Sigmoid colon (tissue), 7 donors: ENCODE data around the gene ITGB2. TPM values are rescaled to one million over a fixed set of nuclear protein-coding genes. Genes with fewer than 3 reads are reported as not detected.

Experiments
- DNase-seq: peaks from one replicate; pipeline ENCODE4 v3.0.0-alpha.2; 2019
- H3K27ac ChIP-seq, 4 donors: fragments of 200-600 bp; sonication (generic); one replicate each; pipeline ENCODE4 v1.5.1; 2016 to 2019; ENCODE audit warnings: mild to moderate bottlenecking in 1 of 4
- H3K27me3 ChIP-seq, 3 donors: fragments of 200-600 bp; sonication (generic); one replicate each; pipeline ENCODE4 v1.5.1; 2019; ENCODE audit warnings: mild to moderate bottlenecking in 1 of 3
- H3K36me3 ChIP-seq, 4 donors: fragments of 200-600 bp; sonication (generic); one replicate each; pipeline ENCODE4 v1.5.1; 2016 to 2019
- H3K4me1 ChIP-seq, 4 donors: fragments of 200-600 bp; sonication (generic); one replicate each; pipeline ENCODE4 v1.5.1; 2017 to 2019
- H3K4me3 ChIP-seq, 4 donors: fragments of 200-600 bp; sonication (generic); one replicate each; pipeline ENCODE4 v1.5.1; 2017 to 2019; ENCODE audit warnings: mild to moderate bottlenecking in 2 of 4, moderate library complexity in 1 of 4
- H3K9me3 ChIP-seq, 4 donors: fragments of 200-600 bp in 3 of 4; sonication (generic) in 3 of 4; one replicate each; pipeline versions ENCODE4 v1.5.1 to v1.6.1; 2013 to 2019
- EP300 ChIP-seq, 4 donors: sonication (generic); formaldehyde crosslinking; IDR thresholded peaks; one replicate each; pipeline ENCODE4 v1.6.1; 2017; ENCODE audit warnings: antibody characterized with exemption in 4 of 4
- POLR2A ChIP-seq, 2 donors: fragments of 450-650 bp; IDR thresholded peaks; one replicate each; pipeline ENCODE4 v1.6.1; 2016; ENCODE audit warnings: antibody characterized with exemption in 2 of 2, mild to moderate bottlenecking in 2 of 2, moderate library complexity in 2 of 2
- POLR2AphosphoS5 ChIP-seq, 4 donors: sonication (generic); formaldehyde crosslinking; IDR thresholded peaks; one replicate each; pipeline ENCODE4 v1.6.1; 2017; ENCODE audit warnings: antibody characterized with exemption in 4 of 4
- WGBS, 2 donors: extraction: QIAGEN DNeasy Blood & Tissue Kit; methylation state at CpG; one replicate each; pipeline ENCODE4 v1.1.7; 2013; 5-methylcytosine and 5-hydroxymethylcytosine counted together
- intact Hi-C: fragments of 100-400 bp; cut with DNase I; formaldehyde crosslinking; loops from one replicate; pipeline ENCODE4 v1.15.1; 2023
- polyA plus RNA-seq, 3 donors: library from polyadenylated mRNA; stranded (reverse); fragments of 200-250 nt; gene quantifications; one replicate each; pipeline ENCODE4 v1.2.3, GENCODE V29; 2013
- total RNA-seq, 4 donors: library from RNA; depleted of rRNA; stranded (reverse); fragments of >200 nt; gene quantifications; one replicate each; pipeline ENCODE4 v1.1.0, GENCODE V29; 2016
- TF ChIP-seq, protein P1 (sequence below), 4 experiments: fragments of 450-650 bp in 3 of 4; fragments of 200-600 bp in 1 of 4; IDR thresholded peaks; one replicate each; pipeline ENCODE4 v1.5.1; 2016 to 2019; ENCODE audit warnings: antibody characterized with exemption in 4 of 4, mild to moderate bottlenecking in 3 of 4, moderate library complexity in 2 of 4
- donor health status: healthy with polysubstance abuse.
- donor health status: Bipolar disorder and iron deficiency.
- donor health status: healthy.

ITGB2 gene
- total and polyA plus RNA-seq, 7 donors: 14.7 to 103 (median 55.9) TPM

DNA sequence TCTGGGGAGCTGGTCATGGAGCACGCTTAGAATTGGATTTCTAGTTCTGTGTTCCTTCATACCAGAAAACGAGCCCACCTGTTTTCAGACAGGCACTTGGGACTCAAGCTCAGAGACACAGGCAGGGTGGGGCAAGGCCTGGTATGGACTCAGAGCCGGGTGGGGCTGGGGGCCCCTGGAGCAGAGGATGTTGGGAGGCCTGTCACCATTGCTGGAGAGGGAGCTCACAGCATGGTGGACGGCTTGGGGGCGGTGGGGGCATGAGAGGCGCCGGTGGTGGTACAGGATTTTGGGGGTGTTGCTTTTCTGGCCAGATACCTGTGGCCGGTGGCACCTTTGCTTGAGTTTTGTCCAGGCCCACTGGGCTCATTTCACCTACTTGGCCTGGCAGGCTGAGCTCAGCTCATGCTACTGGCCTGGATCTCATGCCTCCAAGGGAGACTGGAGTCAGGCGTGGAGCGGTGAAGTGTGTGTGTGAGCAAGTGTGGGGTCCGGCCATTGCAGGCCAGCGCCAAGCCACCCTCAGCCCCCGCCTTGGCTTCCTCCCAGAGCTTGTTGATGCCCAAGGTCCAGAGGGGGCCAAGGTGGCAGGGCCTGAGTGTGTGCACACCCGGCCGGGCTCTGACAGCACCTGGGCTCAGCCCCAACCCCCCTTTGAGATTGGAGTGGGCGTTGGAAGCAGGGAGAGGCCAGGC lies 27.9 kb upstream of the ITGB2 start:
- no peak overlapping the region for H3K4me3 ChIP-seq
- H3K36me3 ChIP-seq: peaks cover 0 to 38% (median 4%) of the 10 kb centered on the region in 4 donors
- intact Hi-C loops: loop anchor here (1.0 kb wide), 1 partner anchor 189 kb away; no protein-coding TSS in a partner anchor

DNA sequence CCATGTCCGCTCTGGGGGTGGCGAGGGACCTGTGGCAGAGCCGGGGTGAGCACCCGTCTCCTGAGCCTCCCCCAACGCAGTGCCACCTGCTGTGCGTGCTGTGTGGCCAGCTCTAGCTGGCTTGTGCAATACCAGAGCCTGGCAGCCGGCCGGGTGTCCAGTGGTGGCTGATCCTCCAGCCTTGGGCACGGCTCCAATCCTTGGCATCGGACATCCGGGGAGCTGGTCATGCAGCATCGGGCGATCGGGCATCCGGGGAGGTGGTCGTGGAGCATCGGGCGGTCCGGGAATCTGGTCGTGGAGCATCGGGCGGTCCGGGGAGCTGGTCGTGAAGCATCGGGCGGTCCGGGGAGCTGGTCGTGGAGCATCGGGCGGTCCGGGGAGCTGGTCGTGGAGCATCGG lies 27.2 kb upstream of the ITGB2 start:
- H3K27me3 ChIP-seq: no peaks in the 10 kb centered on the region
- WGBS, 2 donors: 94 to 95% methylated on average over 33 of the region's 33 CpGs
- TF ChIP-seq, protein P1, sequence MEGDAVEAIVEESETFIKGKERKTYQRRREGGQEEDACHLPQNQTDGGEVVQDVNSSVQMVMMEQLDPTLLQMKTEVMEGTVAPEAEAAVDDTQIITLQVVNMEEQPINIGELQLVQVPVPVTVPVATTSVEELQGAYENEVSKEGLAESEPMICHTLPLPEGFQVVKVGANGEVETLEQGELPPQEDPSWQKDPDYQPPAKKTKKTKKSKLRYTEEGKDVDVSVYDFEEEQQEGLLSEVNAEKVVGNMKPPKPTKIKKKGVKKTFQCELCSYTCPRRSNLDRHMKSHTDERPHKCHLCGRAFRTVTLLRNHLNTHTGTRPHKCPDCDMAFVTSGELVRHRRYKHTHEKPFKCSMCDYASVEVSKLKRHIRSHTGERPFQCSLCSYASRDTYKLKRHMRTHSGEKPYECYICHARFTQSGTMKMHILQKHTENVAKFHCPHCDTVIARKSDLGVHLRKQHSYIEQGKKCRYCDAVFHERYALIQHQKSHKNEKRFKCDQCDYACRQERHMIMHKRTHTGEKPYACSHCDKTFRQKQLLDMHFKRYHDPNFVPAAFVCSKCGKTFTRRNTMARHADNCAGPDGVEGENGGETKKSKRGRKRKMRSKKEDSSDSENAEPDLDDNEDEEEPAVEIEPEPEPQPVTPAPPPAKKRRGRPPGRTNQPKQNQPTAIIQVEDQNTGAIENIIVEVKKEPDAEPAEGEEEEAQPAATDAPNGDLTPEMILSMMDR (IDR thresholded peaks at IDR 0.05): no peak
- H3K4me3 ChIP-seq: no peak overlapping the region
- H3K36me3 ChIP-seq: peaks cover 0 to 39% (median 7%) of the 10 kb centered on the region in 4 donors
- peak; percentile 72 for DNase-seq
- H3K27ac ChIP-seq: no peak overlapping the region
- intact Hi-C loops: no loop called here
- H3K9me3 ChIP-seq: no peaks in the 10 kb centered on the region
- H3K4me1 ChIP-seq: peaks cover 0 to 26% (median 21%) of the 10 kb centered on the region in 4 donors

More for the DNA sequence above, 27.9 kb upstream of the ITGB2 start:
- Histone ChIP-seq H3K27me3 (no peaks in the 10 kb centered on the region), H3K9me3 (no peaks in the 10 kb centered on the region), H3K27ac (no peak overlapping the region), H3K4me1 (peaks cover 0 to 31% (median 24%) of the 10 kb centered on the region in 4 donors)
- TF ChIP-seq, protein P1 (IDR thresholded peaks at IDR 0.05): no peak
- TF ChIP-seq POLR2AphosphoS5 (IDR thresholded peaks at IDR 0.05) (no peak), EP300 (IDR thresholded peaks at IDR 0.05) (no peak), POLR2A (IDR thresholded peaks at IDR 0.05) (no peak)
- WGBS, 2 donors: 85 to 91% methylated on average over 16 of the region's 16 CpGs
- DNase-seq: no peak

DNA sequence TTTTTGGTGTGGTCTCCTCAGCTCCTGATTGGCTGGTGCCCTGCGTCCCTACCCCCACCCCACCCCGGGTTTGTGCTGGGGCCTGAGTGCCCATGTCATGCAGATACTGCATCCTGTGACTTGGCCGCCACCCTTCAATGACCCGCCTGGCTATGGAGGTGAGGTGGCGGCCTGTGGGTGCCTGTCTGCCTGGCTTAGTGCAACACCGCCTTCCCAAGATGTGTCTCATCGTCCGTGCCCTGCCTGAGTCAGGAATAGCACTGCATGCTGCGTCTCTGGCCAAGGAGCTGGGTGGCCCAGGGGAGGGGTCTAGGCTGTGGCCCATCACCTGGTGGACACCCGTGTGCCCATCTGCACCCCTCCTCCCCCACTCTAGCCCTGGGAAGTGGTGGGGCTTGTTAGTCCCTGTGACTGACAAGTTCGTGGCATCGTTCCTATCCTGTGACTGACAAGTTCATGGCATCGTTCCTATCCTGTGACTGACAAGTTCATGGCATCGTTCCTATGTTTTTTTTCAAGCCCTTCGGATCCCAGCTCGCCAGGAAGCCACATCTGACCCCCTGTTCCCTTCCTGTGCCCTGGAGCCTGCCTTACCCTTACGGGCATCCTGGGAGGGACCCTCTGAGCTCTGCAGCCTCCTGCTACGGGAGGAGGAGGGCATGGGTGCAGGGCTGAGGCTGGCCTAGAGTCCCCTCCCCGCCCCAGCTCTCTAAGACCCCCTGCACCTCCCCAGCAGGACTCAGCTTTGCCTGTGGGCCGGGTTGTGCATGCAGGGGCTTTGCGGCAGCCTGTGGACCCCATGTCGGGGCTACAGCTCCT lies 26.6 kb upstream of the ITGB2 start:
- peak; percentile 59 for DNase-seq
- no peaks in the 10 kb centered on the region for H3K27me3 ChIP-seq
- intact Hi-C loops: no loop called here
- 84 to 89% methylated on average over 22 of the region's 22 CpGs for whole genome bisulfite sequencing, 2 donors
- TF ChIP-seq POLR2AphosphoS5 (IDR thresholded peaks at IDR 0.05): no peak
- no peak overlapping the region for H3K4me3 ChIP-seq
- peaks cover 0 to 39% (median 7%) of the 10 kb centered on the region in 4 donors for H3K36me3 ChIP-seq
- H3K27ac ChIP-seq: no peak overlapping the region
- no peaks in the 10 kb centered on the region for H3K9me3 ChIP-seq
- H3K4me1 ChIP-seq: peaks cover 0 to 20% (median 16%) of the 10 kb centered on the region in 4 donors

DNA sequence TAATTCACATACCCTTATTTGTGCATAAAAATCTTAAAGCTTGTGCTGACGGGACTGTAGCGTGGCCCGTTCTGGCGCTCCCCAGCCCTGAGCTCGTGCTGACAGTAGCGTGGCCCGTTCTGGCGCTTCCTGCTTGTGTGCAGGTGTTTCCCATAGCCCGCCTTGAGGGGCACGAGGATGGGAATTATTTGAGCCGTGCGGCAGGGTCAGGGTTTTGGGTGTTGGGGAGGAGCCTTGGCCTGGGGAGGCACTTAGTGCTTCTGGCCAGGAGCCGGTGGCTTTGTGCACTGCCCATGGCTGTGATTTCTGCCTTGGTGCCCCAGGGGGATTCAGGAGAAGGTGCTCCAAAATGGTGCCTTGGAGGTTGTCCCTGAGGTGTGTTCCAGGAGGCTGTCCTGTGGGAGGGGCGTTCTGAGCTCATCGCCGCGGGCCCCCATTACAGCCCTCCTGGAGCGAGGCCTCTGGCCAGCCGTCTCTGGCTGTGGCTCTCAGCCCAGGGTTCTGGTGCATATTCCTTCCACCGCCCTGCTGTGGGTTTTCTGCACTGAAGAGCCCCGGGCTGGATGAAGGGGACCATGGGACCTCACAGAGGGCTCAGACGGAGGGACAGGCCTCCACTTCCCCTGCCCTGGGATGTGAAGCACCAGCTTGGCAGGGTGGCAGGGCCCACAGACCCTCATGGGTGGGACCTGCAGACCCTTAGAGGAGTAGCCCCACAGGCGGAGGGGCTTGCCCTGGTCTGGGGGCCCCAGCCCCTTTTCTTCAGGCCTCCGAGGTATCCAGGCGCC lies 25.7 kb upstream of the ITGB2 start:
- peak; percentile 66 for DNase-seq
- Histone ChIP-seq H3K36me3 (peaks cover 0 to 39% (median 7%) of the 10 kb centered on the region in 4 donors), H3K9me3 (no peaks in the 10 kb centered on the region), H3K27ac (no peak overlapping the region), H3K4me3 (no peak overlapping the region), H3K4me1 (peaks cover 0 to 24% (median 22%) of the 10 kb centered on the region in 4 donors), H3K27me3 (no peaks in the 10 kb centered on the region)
- 83 to 94% methylated on average over 25 of the region's 25 CpGs for WGBS, 2 donors
- TF ChIP-seq POLR2A (IDR thresholded peaks at IDR 0.05) (no peak), EP300 (IDR thresholded peaks at IDR 0.05) (no peak), POLR2AphosphoS5 (IDR thresholded peaks at IDR 0.05) (no peak)
- TF ChIP-seq, protein P1 (IDR thresholded peaks at IDR 0.05): no peak
- intact Hi-C loops: no loop called here
